Calu3 (cell line): ENCODE results near the gene GLMP. TPM values are rescaled to one million over a fixed set of nuclear protein-coding genes. Genes with fewer than 3 reads are reported as not detected.

Experiments
- BruUV-seq: library from RNA; stranded (reverse); fragments of 400-500 nt; replicated peaks from 2 replicates; lab custom pipeline; 2021; lab: Mats Ljungman, UMichigan
- CTCF ChIA-PET: fragments of 300-600 bp; sonication (Branson Sonifier 250); formaldehyde crosslinking; loops from one replicate; lab custom pipeline; 2022; ENCODE audit warnings: antibody characterized with exemption; lab: Charles Lee
- DNase-seq: peaks from one replicate; pipeline ENCODE4 v3.0.0; 2022
- H3K27ac Mint-ChIP-seq: one replicate; pipeline ENCODE4 v1.8.0; 2022; ENCODE audit warnings: mixed read lengths; ENCODE audit not compliant: unreplicated experiment
- H3K27me3 Mint-ChIP-seq: one replicate; pipeline ENCODE4 v1.8.0; 2022; ENCODE audit warnings: mixed read lengths; ENCODE audit not compliant: unreplicated experiment
- H3K36me3 Mint-ChIP-seq: one replicate; pipeline ENCODE4 v1.8.0; 2022; ENCODE audit warnings: mild to moderate bottlenecking, moderate library complexity, mixed read lengths; ENCODE audit not compliant: insufficient read depth, unreplicated experiment
- H3K4me1 Mint-ChIP-seq: one replicate; pipeline ENCODE4 v1.8.0; 2022; ENCODE audit warnings: mild to moderate bottlenecking, low read depth, mixed read lengths; ENCODE audit not compliant: unreplicated experiment
- H3K4me3 Mint-ChIP-seq: one replicate; pipeline ENCODE4 v1.8.0; 2022; ENCODE audit warnings: mild to moderate bottlenecking, low read depth, moderate library complexity, mixed read lengths; ENCODE audit not compliant: unreplicated experiment
- H3K9me3 Mint-ChIP-seq: one replicate; pipeline ENCODE4 v1.8.0; 2022; ENCODE audit warnings: low read depth, mixed read lengths; ENCODE audit not compliant: unreplicated experiment
- CTCF ChIP-seq: fragments of 200-600 bp; IDR thresholded peaks from one replicate; pipeline ENCODE4 v1.8.0; 2022; ENCODE audit warnings: antibody characterized with exemption; ENCODE audit not compliant: unreplicated experiment
- intact Hi-C: fragments of 100-400 bp; cut with micrococcal nuclease; formaldehyde crosslinking; loops from one replicate; pipeline ENCODE4 v1.10.0; 2022; ENCODE audit not compliant: unreplicated experiment
- total RNA-seq: library from RNA; stranded (reverse); gene quantifications from 2 replicates; pipeline ENCODE4 v1.2.3, GENCODE V29; 2022

Gene GLMP
- total RNA-seq, 1 experiment from 2014 or later = 31.0 TPM

- CTCF ChIA-PET = no interaction called here
- no peaks in the 10 kb centered on the region for H3K4me1 Mint-ChIP-seq
- H3K27ac Mint-ChIP-seq = no peak overlapping the region
- no peaks in the 10 kb centered on the region for H3K27me3 Mint-ChIP-seq
- TF ChIP-seq CTCF = no peak
- peaks cover 88% of the 10 kb centered on the region for H3K36me3 Mint-ChIP-seq
- no peak overlapping the region for H3K4me3 Mint-ChIP-seq
- DNase-seq = no peak
- BruUV-seq = no TSS peak
- intact Hi-C loops = no loop called here
- H3K9me3 Mint-ChIP-seq = no peaks in the 10 kb centered on the region
Measured at GRCh38 chr1:156262461-156263287, 32.8 kb downstream of the GLMP start.

- peaks cover 90% of the 10 kb centered on the region for H3K36me3 Mint-ChIP-seq
- no TSS peak for BruUV-seq
- H3K27me3 Mint-ChIP-seq = no peaks in the 10 kb centered on the region
- CTCF ChIA-PET = no interaction called here
- peak overlapping the region; percentile 15 for H3K27ac Mint-ChIP-seq
- no peak for DNase-seq
- intact Hi-C loops = no loop called here
- TF ChIP-seq CTCF = no peak
- H3K4me1 Mint-ChIP-seq = no peaks in the 10 kb centered on the region
- no peak overlapping the region for H3K4me3 Mint-ChIP-seq
- H3K9me3 Mint-ChIP-seq = no peaks in the 10 kb centered on the region
Measured at GRCh38 chr1:156260896-156261295, 34.6 kb downstream of the GLMP start.

GRCh38 chr1:156259805-156260204 lies 35.7 kb downstream of the GLMP start:
- H3K9me3 Mint-ChIP-seq = no peaks in the 10 kb centered on the region
- H3K27me3 Mint-ChIP-seq = no peaks in the 10 kb centered on the region
- TF ChIP-seq CTCF = no peak
- peaks cover 86% of the 10 kb centered on the region for H3K36me3 Mint-ChIP-seq
- intact Hi-C loops = no loop called here
- CTCF ChIA-PET = no interaction called here
- H3K4me1 Mint-ChIP-seq = no peaks in the 10 kb centered on the region
- H3K27ac Mint-ChIP-seq = no peak overlapping the region
- no TSS peak for BruUV-seq
- no peak overlapping the region for H3K4me3 Mint-ChIP-seq
- no peak for DNase-seq

- intact Hi-C loops = no loop called here
- TF ChIP-seq CTCF = no peak
- Mint-ChIP-seq H3K9me3 (no peaks in the 10 kb centered on the region), H3K36me3 (peaks cover 77% of the 10 kb centered on the region), H3K4me3 (no peak overlapping the region), H3K4me1 (no peaks in the 10 kb centered on the region), H3K27me3 (no peaks in the 10 kb centered on the region), H3K27ac (no peak overlapping the region)
- CTCF ChIA-PET = no interaction called here
- no peak for DNase-seq
- BruUV-seq = no TSS peak
Measured at GRCh38 chr1:156258859-156259258, 36.6 kb downstream of the GLMP start.
